Smooth muscle cell (in vitro differentiated cells): ENCODE results near the gene ZNF213. TPM values are rescaled to one million over a fixed set of nuclear protein-coding genes. Genes with fewer than 3 reads are reported as not detected.
A peak's percentile ranks its signal among the peaks of the same experiment; 100 is the strongest.

ENCODE experiments used
- DNase-seq: peaks from one replicate; lab custom pipeline; 2025; ENCODE audit not compliant: unreplicated experiment; lab: John Stamatoyannopoulos, UW
- H2AFZ ChIP-seq: fragments of 200-600 bp; sonication (generic); 2 replicates; pipeline ENCODE4 v1.6.0; 2016; ENCODE audit warnings: antibody characterized with exemption, low read depth, mild to moderate bottlenecking
- H3F3A ChIP-seq: fragments of 200-600 bp; sonication (generic); 2 replicates; pipeline ENCODE4 v1.6.0; 2017; ENCODE audit warnings: antibody characterized with exemption, low read depth
- H3K27ac ChIP-seq: fragments of 200-600 bp; sonication (generic); 2 replicates; pipeline ENCODE4 v1.5.1; 2016; ENCODE audit warnings: low read depth, mild to moderate bottlenecking
- H3K27me3 ChIP-seq: fragments of 200-600 bp; sonication (generic); 2 replicates; pipeline ENCODE4 v1.6.1; 2016; ENCODE audit warnings: low read depth, mild to moderate bottlenecking
- H3K36me3 ChIP-seq: fragments of 200-600 bp; sonication (generic); 2 replicates; pipeline ENCODE4 v1.5.1; 2016; ENCODE audit warnings: low read depth
- H3K4me1 ChIP-seq: fragments of 200-600 bp; sonication (generic); 2 replicates; pipeline ENCODE4 v1.5.1; 2016; ENCODE audit warnings: low read depth
- H3K4me2 ChIP-seq: fragments of 200-600 bp; sonication (generic); 2 replicates; pipeline ENCODE4 v1.6.0; 2016; ENCODE audit warnings: mild to moderate bottlenecking
- H3K4me3 ChIP-seq: fragments of 200-600 bp; sonication (generic); 2 replicates; pipeline ENCODE4 v1.5.1; 2016; ENCODE audit warnings: mild to moderate bottlenecking
- H3K79me2 ChIP-seq: fragments of 200-600 bp; sonication (generic); 2 replicates; pipeline ENCODE4 v1.6.0; 2016; ENCODE audit warnings: low read depth, mild to moderate bottlenecking
- H3K9ac ChIP-seq: fragments of 200-600 bp; sonication (generic); 2 replicates; pipeline ENCODE4 v1.6.0; 2016; ENCODE audit warnings: low read depth
- H3K9me3 ChIP-seq: fragments of 200-600 bp; sonication (generic); replicated peaks from 2 replicates; pipeline ENCODE4 v1.5.1; 2016; ENCODE audit warnings: low read depth
- H4K20me1 ChIP-seq: fragments of 200-600 bp; sonication (generic); 2 replicates; pipeline ENCODE4 v1.6.0; 2016; ENCODE audit warnings: low read depth
- WGBS: methylation state at CpG from one replicate; pipeline ENCODE4 v1.1.7; 2016; ENCODE audit warnings: low lambda C conversion rate; 5-methylcytosine and 5-hydroxymethylcytosine counted together
- polyA plus RNA-seq: library from polyadenylated mRNA; unstranded; fragments of >200 nt; fragmentation: Nextera tagmentation; extraction: Ambion mirVana; gene quantifications from 2 replicates; pipeline ENCODE4 v1.2.1, GENCODE V29; 2016
- total RNA-seq: library from RNA; depleted of rRNA; stranded (reverse); fragments of >200 nt; gene quantifications from 2 replicates; pipeline ENCODE4 v1.2.3, GENCODE V29; 2014
- TF ChIP-seq, protein P1 (sequence below): fragments of 200-600 bp; sonication (generic); IDR thresholded peaks from 2 replicates; pipeline ENCODE4 v1.5.1; 2017; ENCODE audit warnings: borderline replicate concordance, mild to moderate bottlenecking, antibody characterized with exemption; ENCODE audit not compliant: insufficient read depth, poor library complexity, severe bottlenecking

Gene ZNF213
- total and polyA plus RNA-seq, 2 experiments from 2014 or later: 9.2 to 9.6 TPM

DNA sequence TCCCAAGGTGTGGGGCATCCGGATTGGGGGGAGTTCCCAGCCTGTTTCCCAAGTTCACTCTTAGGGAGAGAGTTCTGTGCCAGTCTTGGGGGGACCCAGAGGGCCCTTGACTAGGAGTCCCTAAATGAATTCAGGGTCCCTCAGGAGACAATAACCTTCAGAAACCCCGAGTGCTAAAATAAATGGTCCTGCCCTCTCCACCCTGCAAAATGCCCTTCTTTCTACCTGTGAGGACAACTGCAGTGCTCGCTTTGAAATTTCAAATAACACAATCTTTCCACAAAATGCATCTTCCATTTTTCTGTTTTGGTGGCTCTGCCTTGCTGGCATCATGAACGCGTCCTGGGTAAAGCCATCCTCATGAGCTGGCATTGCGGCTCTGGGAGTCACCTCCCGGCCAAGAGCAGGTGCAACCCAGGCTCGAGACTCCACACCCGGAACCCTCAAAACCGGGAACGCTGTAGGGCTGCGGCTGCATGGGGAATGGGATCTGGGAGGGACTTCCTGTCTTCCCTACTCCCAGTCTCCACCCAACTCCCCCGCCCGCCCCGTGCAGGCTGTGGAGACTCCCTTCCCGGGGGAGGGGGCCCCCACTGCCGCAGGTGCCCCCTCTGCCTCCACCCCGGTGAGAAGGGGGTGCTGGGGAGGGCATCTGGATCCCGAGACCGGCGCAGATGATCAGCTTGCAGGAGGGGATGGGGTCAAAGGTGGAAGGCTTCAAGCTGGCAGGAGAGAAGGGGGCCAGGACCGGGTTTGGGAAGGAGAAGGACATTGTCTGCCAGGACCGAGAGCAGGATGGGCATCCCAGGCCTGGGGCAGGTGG lies 22.6 kb upstream of the ZNF213 start, which contains the start of gene ZNF205:
Gene ZNF205, plus strand, starts transcription at position 529 of the 823 bp plus-strand sequence. CDS start 845 bp downstream, outside the sequence.
- Histone ChIP-seq H3K4me2 (peak within 1 kb of the TSS; percentile 96), H3K27ac (no peak within 1 kb of the TSS), H3K79me2 (peaks cover 6% of the 10 kb centered on the region), H3K4me1 (peaks cover 13% of the 10 kb centered on the region), H3K9me3 (no peaks in the 10 kb centered on the region), H3K27me3 (no peaks in the 10 kb centered on the region), H3K4me3 (peak within 1 kb of the TSS; percentile 81), H4K20me1 (no peaks in the 10 kb centered on the region), H3K9ac (peak within 1 kb of the TSS; percentile 66), H3F3A (no peaks in the 10 kb centered on the region), H3K36me3 (no peaks in the 10 kb centered on the region), H2AFZ (peak within 1 kb of the TSS; percentile 93)
- 9% methylated on average over 23 of the region's 23 CpGs for WGBS
- TF ChIP-seq, protein P1, sequence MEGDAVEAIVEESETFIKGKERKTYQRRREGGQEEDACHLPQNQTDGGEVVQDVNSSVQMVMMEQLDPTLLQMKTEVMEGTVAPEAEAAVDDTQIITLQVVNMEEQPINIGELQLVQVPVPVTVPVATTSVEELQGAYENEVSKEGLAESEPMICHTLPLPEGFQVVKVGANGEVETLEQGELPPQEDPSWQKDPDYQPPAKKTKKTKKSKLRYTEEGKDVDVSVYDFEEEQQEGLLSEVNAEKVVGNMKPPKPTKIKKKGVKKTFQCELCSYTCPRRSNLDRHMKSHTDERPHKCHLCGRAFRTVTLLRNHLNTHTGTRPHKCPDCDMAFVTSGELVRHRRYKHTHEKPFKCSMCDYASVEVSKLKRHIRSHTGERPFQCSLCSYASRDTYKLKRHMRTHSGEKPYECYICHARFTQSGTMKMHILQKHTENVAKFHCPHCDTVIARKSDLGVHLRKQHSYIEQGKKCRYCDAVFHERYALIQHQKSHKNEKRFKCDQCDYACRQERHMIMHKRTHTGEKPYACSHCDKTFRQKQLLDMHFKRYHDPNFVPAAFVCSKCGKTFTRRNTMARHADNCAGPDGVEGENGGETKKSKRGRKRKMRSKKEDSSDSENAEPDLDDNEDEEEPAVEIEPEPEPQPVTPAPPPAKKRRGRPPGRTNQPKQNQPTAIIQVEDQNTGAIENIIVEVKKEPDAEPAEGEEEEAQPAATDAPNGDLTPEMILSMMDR: no peak
- peak; percentile 11 for DNase-seq

DNA sequence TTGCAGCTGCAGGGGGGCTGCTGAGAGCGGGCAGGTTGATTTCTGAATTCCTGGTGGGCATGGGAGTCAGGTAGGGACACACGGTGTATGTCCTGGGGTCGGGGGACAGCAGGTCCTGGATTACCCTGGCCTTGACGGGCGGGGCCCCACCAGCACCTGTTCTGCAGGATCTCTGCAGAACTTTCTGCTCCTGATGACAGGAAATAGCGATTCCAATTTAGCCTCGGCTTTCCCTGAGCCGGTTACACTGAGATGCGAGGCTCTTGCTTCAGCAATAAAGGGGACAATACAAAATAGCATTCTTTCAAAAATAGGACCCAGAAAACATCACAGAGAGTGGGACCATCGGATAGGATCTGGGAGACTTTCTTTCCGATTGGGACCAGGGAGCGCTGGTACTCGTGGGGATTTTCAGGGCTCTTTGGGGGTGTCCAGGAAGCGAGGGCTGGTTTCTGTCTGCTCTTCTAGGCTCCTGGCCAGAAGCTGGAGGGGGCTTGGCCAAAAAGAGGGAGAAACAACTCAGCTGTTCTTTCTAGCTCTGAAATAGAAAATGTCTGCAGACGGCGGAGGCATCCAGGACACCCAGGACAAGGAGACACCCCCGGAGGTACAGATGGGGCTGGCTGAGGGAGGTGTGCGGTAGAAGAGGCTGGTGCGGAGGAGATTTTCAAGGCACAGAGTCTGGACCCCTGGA lies 21.8 kb upstream of the ZNF213 start:
- Histone ChIP-seq H3F3A (no peaks in the 10 kb centered on the region), H3K27me3 (no peaks in the 10 kb centered on the region), H3K4me3 (peak overlapping the region; percentile 81), H3K9me3 (no peaks in the 10 kb centered on the region), H3K4me2 (peak overlapping the region; percentile 96), H3K36me3 (no peaks in the 10 kb centered on the region), H3K4me1 (peaks cover 13% of the 10 kb centered on the region), H2AFZ (no peak overlapping the region), H3K27ac (no peak overlapping the region), H3K79me2 (peaks cover 6% of the 10 kb centered on the region), H3K9ac (peak overlapping the region; percentile 66), H4K20me1 (no peaks in the 10 kb centered on the region)
- no peak for DNase-seq
- TF ChIP-seq, protein P1: no peak
- WGBS: 42% methylated on average over 19 of the region's 19 CpGs

DNA sequence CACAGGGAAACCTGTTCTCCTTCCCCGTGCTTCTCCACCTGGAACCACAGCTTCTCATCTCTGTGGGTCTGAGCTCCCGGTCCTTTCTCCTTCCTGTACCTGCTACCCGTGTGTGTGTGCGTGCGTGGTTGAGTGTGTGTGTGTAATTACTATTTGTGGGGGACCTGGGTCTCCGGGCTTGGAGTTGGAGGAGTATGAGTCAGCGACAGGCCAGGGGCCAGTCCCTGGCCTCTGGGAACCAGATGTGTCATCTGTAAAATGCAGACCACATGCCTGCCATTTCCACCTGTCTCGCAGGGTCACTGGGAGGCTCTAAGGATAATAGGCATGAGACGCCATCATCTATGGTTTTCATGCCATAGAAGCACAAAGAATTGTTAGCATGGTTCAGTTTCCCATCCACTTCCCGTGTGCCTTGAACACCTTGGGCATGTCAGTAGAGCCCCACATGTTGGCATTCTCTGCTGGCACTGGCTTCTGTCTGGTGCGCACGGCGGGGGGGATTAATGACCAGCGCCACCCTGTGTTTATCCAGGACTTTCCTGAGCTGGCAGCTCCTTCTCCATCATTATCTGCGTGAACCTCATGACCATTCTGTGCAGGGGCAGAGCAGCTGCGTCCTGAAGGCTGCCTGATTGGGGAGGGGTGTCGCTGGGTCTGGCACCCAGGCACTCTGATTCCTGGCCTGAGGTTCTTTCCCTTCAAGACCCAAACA lies 20.9 kb upstream of the ZNF213 start:
- no peaks in the 10 kb centered on the region for H3K9me3 ChIP-seq
- no peaks in the 10 kb centered on the region for H3F3A ChIP-seq
- H3K79me2 ChIP-seq: peaks cover 6% of the 10 kb centered on the region
- TF ChIP-seq, protein P1: no peak
- no peak for DNase-seq
- H3K36me3 ChIP-seq: no peaks in the 10 kb centered on the region
- H3K4me3 ChIP-seq: peak overlapping the region; percentile 81
- no peak overlapping the region for H3K27ac ChIP-seq
- H3K4me1 ChIP-seq: peaks cover 13% of the 10 kb centered on the region
- H4K20me1 ChIP-seq: no peaks in the 10 kb centered on the region
- H3K27me3 ChIP-seq: no peaks in the 10 kb centered on the region
- H2AFZ ChIP-seq: no peak overlapping the region
- WGBS: 74% methylated on average over 17 of the region's 17 CpGs
- H3K4me2 ChIP-seq: peak overlapping the region; percentile 96
- no peak overlapping the region for H3K9ac ChIP-seq
